HG03354 (cell line): ENCODE data around the gene ALOX5.

Source experiments
- ATAC-seq: cut with Tn5 transposase; IDR thresholded peaks from one replicate; pipeline ENCODE4 v1.9.1; 2021; ENCODE audit warnings: mild to moderate bottlenecking; ENCODE audit not compliant: unreplicated experiment, poor library complexity, severe bottlenecking

Gene ALOX5

GRCh38 chr10:45438466-45439090 lies 64.6 kb downstream of the ALOX5 start:
- no peak for ATAC-seq

GRCh38 chr10:45439365-45439764 lies 65.3 kb downstream of the ALOX5 start:
- no peak for ATAC-seq

GRCh38 chr10:45439873-45440272 lies 65.9 kb downstream of the ALOX5 start:
- no peak for ATAC-seq

GRCh38 chr10:45440511-45441062 lies 66.6 kb downstream of the ALOX5 start:
- no peak for ATAC-seq

GRCh38 chr10:45441239-45442190 lies 67.5 kb downstream of the ALOX5 start:
- no peak for ATAC-seq

- no peak for ATAC-seq
These were observed 68.2 kb downstream of the ALOX5 start for GRCh38 chr10:45442251-45442650.

- ATAC-seq, result no peak
These were observed 68.6 kb downstream of the ALOX5 start for GRCh38 chr10:45442662-45443061.

GRCh38 chr10:45443101-45444009 lies 69.3 kb downstream of the ALOX5 start:
- ATAC-seq, result no peak

GRCh38 chr10:45444022-45444421 lies 70.0 kb downstream of the ALOX5 start:
- no peak for ATAC-seq

GRCh38 chr10:45444976-45445898 lies 71.2 kb downstream of the ALOX5 start:
- ATAC-seq, result no peak

GRCh38 chr10:45446858-45447257 lies 72.8 kb downstream of the ALOX5 start:
- no peak for ATAC-seq

- ATAC-seq, result no peak
These were observed 73.4 kb downstream of the ALOX5 start for GRCh38 chr10:45447416-45447815.

- no peak for ATAC-seq
These were observed 76.8 kb downstream of the ALOX5 start for GRCh38 chr10:45450866-45451265.

GRCh38 chr10:45451407-45451806 lies 77.4 kb downstream of the ALOX5 start:
- ATAC-seq, result no peak

- no peak for ATAC-seq
These were observed 78.3 kb downstream of the ALOX5 start for GRCh38 chr10:45452268-45452667.

- ATAC-seq, result no peak
These were observed 78.9 kb downstream of the ALOX5 start for GRCh38 chr10:45452743-45453452.

GRCh38 chr10:45453639-45454255 lies 79.7 kb downstream of the ALOX5 start:
- ATAC-seq, result no peak

- ATAC-seq, result no peak
These were observed 80.2 kb downstream of the ALOX5 start for GRCh38 chr10:45454262-45454661.
